Measurements from ENCODE around the gene EDNRA. TPM values are rescaled to one million over a fixed set of nuclear protein-coding genes. Genes with fewer than 3 reads are reported as not detected.
A peak's percentile ranks its signal among the peaks of the same experiment; 100 is the strongest.

Gene EDNRA
- total and polyA plus RNA-seq, 11 donors: 3.8 to 39.0 (median 14.6) TPM

DNA sequence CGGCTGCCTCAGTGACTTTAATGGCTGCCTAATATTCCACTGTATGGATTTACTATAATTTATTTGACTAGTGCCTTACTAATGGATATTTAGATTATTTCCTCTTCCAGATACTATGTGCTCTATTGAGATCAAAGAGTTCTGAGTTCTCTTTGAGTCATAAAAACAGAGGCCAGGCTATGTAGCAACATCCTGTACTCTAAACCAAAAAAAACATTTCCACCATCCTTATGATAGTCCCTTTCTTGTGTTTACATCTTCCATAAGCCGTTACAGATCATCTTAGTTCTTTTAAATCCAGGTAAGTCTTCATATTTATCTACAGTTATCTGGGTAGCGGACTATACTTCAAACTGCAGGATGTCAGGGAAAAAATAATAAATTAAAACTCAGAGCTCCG is 79.7 kb downstream of the EDNRA start:
- TF ChIP-seq, protein P1, sequence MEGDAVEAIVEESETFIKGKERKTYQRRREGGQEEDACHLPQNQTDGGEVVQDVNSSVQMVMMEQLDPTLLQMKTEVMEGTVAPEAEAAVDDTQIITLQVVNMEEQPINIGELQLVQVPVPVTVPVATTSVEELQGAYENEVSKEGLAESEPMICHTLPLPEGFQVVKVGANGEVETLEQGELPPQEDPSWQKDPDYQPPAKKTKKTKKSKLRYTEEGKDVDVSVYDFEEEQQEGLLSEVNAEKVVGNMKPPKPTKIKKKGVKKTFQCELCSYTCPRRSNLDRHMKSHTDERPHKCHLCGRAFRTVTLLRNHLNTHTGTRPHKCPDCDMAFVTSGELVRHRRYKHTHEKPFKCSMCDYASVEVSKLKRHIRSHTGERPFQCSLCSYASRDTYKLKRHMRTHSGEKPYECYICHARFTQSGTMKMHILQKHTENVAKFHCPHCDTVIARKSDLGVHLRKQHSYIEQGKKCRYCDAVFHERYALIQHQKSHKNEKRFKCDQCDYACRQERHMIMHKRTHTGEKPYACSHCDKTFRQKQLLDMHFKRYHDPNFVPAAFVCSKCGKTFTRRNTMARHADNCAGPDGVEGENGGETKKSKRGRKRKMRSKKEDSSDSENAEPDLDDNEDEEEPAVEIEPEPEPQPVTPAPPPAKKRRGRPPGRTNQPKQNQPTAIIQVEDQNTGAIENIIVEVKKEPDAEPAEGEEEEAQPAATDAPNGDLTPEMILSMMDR (IDR thresholded peaks at IDR 0.05): no peak

DNA sequence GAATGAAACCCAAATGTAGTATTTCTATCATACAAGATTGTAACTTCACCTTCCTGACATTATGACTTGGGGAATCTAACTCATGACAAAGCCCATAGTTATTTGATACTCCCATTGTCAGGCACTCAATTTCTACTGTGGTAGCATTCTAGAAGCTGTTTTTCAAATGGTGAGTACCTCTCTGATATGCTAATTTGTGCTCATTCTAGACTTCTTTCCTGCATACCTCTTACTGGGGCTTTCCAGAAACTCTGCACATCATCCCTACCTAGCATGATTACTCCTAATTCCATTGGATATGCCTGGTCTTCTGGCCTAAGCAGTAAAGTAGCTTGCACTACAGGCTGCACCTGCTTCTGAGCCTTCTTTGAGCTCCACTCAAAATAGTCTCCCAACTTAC is 85.9 kb downstream of the EDNRA start:
- no peak for ATAC-seq
- no peaks in the 10 kb centered on the region for H3K27me3 ChIP-seq
- DNase-seq: no peak
- TF ChIP-seq POLR2A (IDR thresholded peaks at IDR 0.05): no peak
- TF ChIP-seq, protein P1 (IDR thresholded peaks at IDR 0.05): no peak
- intact Hi-C loops (cut with DNase I): no loop called here
- H3K27ac ChIP-seq: no peak overlapping the region
- no peaks in the 10 kb centered on the region for H3K36me3 ChIP-seq
- no peak overlapping the region for H3K4me3 ChIP-seq
- peaks cover 0 to 13% (median 0%) of the 10 kb centered on the region in 12 donors for H3K9me3 ChIP-seq
- peaks cover 0 to 5% (median 0%) of the 10 kb centered on the region in 12 donors for H3K4me1 ChIP-seq

More for the DNA sequence above, 79.7 kb downstream of the EDNRA start:
- Histone ChIP-seq H3K27me3 (no peaks in the 10 kb centered on the region), H3K9me3 (peaks cover 0 to 9% (median 0%) of the 10 kb centered on the region in 12 donors), H3K36me3 (no peaks in the 10 kb centered on the region), H3K4me3 (no peak overlapping the region), H3K4me1 (no peaks in the 10 kb centered on the region), H3K27ac (no peak overlapping the region)
- intact Hi-C loops (cut with DNase I): no loop called here
- no peak for DNase-seq
- WGBS, 4 donors: 90 to 92% (median 90%) methylated on average over 4 of the region's 4 CpGs
- no peak for ATAC-seq

DNA sequence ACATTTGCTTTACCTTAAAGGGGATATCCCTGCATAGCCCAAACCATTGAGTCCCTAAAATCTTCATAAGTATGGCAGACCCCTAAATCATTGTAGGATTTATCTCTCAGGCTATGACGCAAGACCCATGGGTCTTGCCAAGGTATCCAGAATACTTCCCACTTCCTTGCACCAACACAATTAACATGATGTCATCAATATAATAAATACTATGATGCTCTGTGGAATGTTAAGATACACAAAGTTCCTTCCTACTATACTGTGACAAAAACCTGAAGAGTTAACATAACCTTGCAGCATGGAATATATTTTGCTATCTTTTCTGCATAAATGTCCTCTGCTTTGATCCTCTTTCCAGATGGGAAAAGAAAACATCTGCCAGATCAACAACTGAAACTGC is 86.4 kb downstream of the EDNRA start:
- no peaks in the 10 kb centered on the region for H3K27me3 ChIP-seq
- H3K4me1 ChIP-seq: peaks cover 0 to 5% (median 0%) of the 10 kb centered on the region in 12 donors
- H3K4me3 ChIP-seq: no peak overlapping the region
- DNase-seq: no peak
- H3K9me3 ChIP-seq: peaks cover 0 to 13% (median 0%) of the 10 kb centered on the region in 12 donors
- no peak for ATAC-seq
- H3K36me3 ChIP-seq: no peaks in the 10 kb centered on the region
- WGBS, 4 donors: 22 to 93% (median 87%) methylated on average over 1 of the region's 1 CpG
- no peak for TF ChIP-seq POLR2A (IDR thresholded peaks at IDR 0.05)
- TF ChIP-seq, protein P1 (IDR thresholded peaks at IDR 0.05): no peak
- intact Hi-C loops (cut with DNase I): no loop called here
- H3K27ac ChIP-seq: no peak overlapping the region

DNA sequence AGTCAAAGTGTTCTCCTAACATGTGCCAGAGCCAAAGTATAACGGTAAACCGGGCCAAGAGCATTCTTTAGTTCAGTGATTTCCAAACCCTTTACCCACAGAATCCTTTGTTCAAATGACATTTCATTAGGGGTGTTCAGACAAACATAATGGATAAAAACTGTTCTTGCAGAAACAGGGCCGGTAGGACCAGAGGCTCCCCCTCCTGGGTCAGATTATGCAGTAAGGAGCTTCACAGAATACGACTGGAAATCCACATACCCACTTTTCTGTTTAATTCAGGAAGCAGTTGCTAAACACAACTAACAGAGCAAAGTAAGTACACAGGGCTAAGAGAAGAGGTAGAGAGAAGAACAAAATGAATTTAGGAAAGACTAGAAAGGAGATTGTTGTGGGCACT is 89.7 kb downstream of the EDNRA start:
- WGBS, 4 donors: 52 to 61% (median 57%) methylated on average over 4 of the region's 4 CpGs

More for the DNA sequence above, 89.7 kb downstream of the EDNRA start:
- Histone ChIP-seq H3K36me3 (no peaks in the 10 kb centered on the region), H3K4me3 (no peak overlapping the region), H3K27ac (no peak overlapping the region), H3K9me3 (peaks cover 0 to 10% (median 0%) of the 10 kb centered on the region in 12 donors), H3K27me3 (no peaks in the 10 kb centered on the region), H3K4me1 (peaks cover 0 to 5% (median 0%) of the 10 kb centered on the region in 12 donors)
- DNase-seq (no peak), ATAC-seq (no peak)
- no peak for TF ChIP-seq POLR2A (IDR thresholded peaks at IDR 0.05)
- TF ChIP-seq, protein P1 (IDR thresholded peaks at IDR 0.05): peak in 6 of 12 donors; percentile 8 to 35 (median 16)
- intact Hi-C loops (cut with DNase I): no loop called here

All from heart left ventricle (tissue), 16 donors.